ENCODE measurements around the gene ECSCR.

The ECSCR gene

GRCh38 chr5:139457653-139458306, 4.8 kb downstream of the ECSCR start:
- DNase-seq (ENCODE audit: low read depth): no peak
- TF ChIP-seq CTCF (IDR thresholded peaks at IDR 0.05; ENCODE audit: low read length, missing control alignments): no peak
- H3K4me3 ChIP-seq (replicated peaks; ENCODE audit: low read depth, low read length): no peak overlapping the region

DNA sequence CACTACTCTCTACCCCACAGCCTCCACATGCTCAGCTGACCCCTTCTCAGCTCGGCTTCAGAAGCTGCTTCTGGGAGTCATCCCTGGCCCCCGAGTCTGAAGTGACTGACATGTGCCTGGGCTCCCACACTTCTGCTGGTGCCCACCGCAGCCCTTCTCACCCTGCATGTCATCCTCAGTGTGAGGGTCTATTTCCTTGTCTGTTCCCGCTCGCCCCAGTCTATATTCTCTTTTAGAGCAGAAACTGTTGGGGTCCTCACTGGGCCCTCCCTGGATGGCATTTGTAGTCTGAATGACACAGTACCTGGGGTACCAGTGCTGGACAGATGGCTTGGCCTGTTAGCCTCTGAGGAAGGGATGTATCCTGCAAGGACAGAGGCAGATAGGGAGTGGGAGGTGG, 5.3 kb downstream of the ECSCR start:
- TF ChIP-seq CTCF (IDR thresholded peaks at IDR 0.05; ENCODE audit: low read length, missing control alignments): no peak
- no peak for DNase-seq (ENCODE audit: low read depth)
- H3K4me3 ChIP-seq (replicated peaks; ENCODE audit: low read depth, low read length): no peak overlapping the region

DNA sequence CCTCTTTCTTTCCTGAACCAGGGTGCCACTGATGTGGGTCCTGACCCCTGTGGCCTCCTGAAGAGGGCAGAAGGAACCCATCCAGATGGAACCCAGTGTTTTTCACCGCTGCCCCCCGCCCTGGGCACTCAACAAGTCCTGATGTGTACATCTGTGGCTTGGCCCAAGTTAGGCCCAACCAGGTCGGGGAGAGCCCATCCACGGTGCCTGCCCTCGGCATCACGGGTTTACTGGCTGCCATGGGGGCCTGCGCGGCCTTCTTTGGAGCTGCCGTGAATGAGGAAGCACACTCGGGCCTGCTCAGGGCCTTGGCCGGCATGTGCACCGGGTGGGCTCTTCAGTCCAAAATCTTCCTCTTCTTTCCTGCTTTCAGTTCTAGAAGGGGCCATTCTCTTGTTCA, 5.8 kb downstream of the ECSCR start:
- no peak for TF ChIP-seq CTCF (IDR thresholded peaks at IDR 0.05; ENCODE audit: low read length, missing control alignments)
- no peak for DNase-seq (ENCODE audit: low read depth)
- no peak overlapping the region for H3K4me3 ChIP-seq (replicated peaks; ENCODE audit: low read depth, low read length)

GRCh38 chr5:139454568-139455290, 7.8 kb downstream of the ECSCR start:
- no peak for TF ChIP-seq CTCF (IDR thresholded peaks at IDR 0.05; ENCODE audit: low read length, missing control alignments)
- no peak overlapping the region for H3K4me3 ChIP-seq (replicated peaks; ENCODE audit: low read depth, low read length)
- no peak for DNase-seq (ENCODE audit: low read depth)

GRCh38 chr5:139453683-139454567, 8.6 kb downstream of the ECSCR start:
- no peak overlapping the region for H3K4me3 ChIP-seq (replicated peaks; ENCODE audit: low read depth, low read length)
- DNase-seq (ENCODE audit: low read depth): no peak
- TF ChIP-seq CTCF (IDR thresholded peaks at IDR 0.05; ENCODE audit: low read length, missing control alignments): no peak

DNA sequence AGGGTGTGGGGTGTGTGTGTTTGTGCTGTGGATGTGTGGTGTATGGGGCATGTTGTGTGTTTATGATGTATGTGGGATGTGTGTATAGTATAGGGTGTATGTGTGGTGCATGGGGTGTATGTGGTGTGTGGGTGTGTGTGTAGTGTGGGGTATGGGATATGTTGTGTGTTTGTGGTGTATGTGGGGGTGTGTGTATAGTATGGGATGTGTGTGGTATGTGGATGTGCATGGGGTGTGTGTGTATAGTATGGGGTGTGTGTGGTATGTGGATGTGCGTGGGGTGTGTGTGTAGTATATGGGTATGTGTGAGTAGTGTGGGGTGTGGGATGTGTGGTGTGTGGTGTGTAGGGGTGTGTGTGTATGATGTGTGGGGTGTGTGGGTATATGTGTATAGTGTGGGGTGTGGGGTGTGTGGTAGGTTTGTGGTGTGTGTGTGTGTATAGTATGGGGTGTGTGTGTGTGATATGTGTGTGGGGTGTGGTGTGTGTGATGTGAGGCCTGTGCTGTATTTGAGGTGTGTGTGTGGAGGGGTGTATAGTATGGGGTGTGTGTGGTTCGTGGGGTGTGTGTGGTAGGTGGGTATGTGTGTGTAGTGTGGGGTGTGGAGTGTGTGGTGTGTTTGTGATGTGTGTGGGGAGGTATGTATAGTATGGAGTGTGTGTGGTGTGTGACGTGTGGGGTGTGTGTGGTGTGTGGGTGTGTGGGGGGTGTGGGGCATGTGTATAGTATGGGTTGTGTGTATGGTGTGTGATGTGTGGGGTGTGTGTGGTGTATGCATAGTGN, 10.5 kb downstream of the ECSCR start:
- no peak for DNase-seq (ENCODE audit: low read depth)
- no peak for TF ChIP-seq CTCF (IDR thresholded peaks at IDR 0.05; ENCODE audit: low read length, missing control alignments)
- no peak overlapping the region for H3K4me3 ChIP-seq (replicated peaks; ENCODE audit: low read depth, low read length)
